GM12892 (cell line): ENCODE results near the gene WDFY3.

Experiments
- POLR2A ChIP-seq: IDR thresholded peaks from 2 replicates; pipeline ENCODE4 v1.6.1; 2011; ENCODE audit warnings: low read depth, low read length, control low read depth
- POLR2AphosphoS5 ChIP-seq: IDR thresholded peaks from 2 replicates; pipeline ENCODE4 v1.6.1; 2011; ENCODE audit warnings: low read depth, low read length, control low read depth
- TAF1 ChIP-seq: IDR thresholded peaks from 2 replicates; pipeline ENCODE4 v1.6.1; 2011; ENCODE audit warnings: low read depth, mild to moderate bottlenecking, control low read depth, low read length, borderline replicate concordance

- TF ChIP-seq POLR2A (no peak), POLR2AphosphoS5 (no peak), TAF1 (no peak)
Measured at GRCh38 chr4:84733343-84734033, 233.0 kb downstream of the WDFY3 start.
